OCI-LY3 (cell line): ENCODE results near the gene KRT81.

Experiments used
- H2AFZ ChIP-seq: fragments of 200-600, 300-600 bp; shearing (Covaris generic); 2 replicates; pipeline ENCODE4 v1.6.0; 2014; ENCODE audit warnings: antibody characterized with exemption, low read depth, low read length
- H3K27ac ChIP-seq: fragments of 200-600, 300-600 bp; sonication (generic); 2 replicates; pipeline ENCODE4 v1.5.1; 2014; ENCODE audit warnings: mild to moderate bottlenecking, low read length, moderate library complexity, mixed read lengths
- H3K27me3 ChIP-seq: fragments of 200-600, 300-600 bp; sonication (generic); 2 replicates; pipeline ENCODE4 v1.6.1; 2014; ENCODE audit warnings: low read depth, low read length, mixed read lengths
- H3K36me3 ChIP-seq: fragments of 200-600, 300-600 bp; sonication (generic); replicated peaks from 2 replicates; pipeline ENCODE3; 2014; ENCODE audit warnings: low read depth, low read length, mixed read lengths
- H3K4me1 ChIP-seq: fragments of 300-600, 200-600 bp; sonication (generic); 2 replicates; pipeline ENCODE4 v1.6.1; 2014; ENCODE audit warnings: low read length, mixed read lengths
- H3K4me2 ChIP-seq: fragments of 200-600, 300-600 bp; sonication (generic); 2 replicates; pipeline ENCODE4 v1.6.1; 2014; ENCODE audit warnings: low read length, mixed read lengths
- H3K4me3 ChIP-seq: fragments of 300-600, 200-600 bp; sonication (generic); 2 replicates; pipeline ENCODE4 v1.5.1; 2014; ENCODE audit warnings: antibody characterized with exemption, mild to moderate bottlenecking, low read length, moderate library complexity
- H3K79me2 ChIP-seq: fragments of 300-600, 200-600 bp; shearing (Covaris generic); 2 replicates; pipeline ENCODE4 v1.6.1; 2014; ENCODE audit warnings: mild to moderate bottlenecking, low read length, mixed read lengths
- H3K9ac ChIP-seq: fragments of 300-600, 200-600 bp; shearing (Covaris generic); 2 replicates; pipeline ENCODE4 v1.6.0; 2014; ENCODE audit warnings: mild to moderate bottlenecking, low read length, moderate library complexity
- H3K9me3 ChIP-seq: fragments of 200-600, 300-600 bp; shearing (Covaris generic); 2 replicates; pipeline ENCODE4 v1.6.1; 2014; ENCODE audit warnings: low read length, mixed read lengths; ENCODE audit not compliant: insufficient read depth
- H4K20me1 ChIP-seq: fragments of 200-600, 300-600 bp; sonication (generic); 2 replicates; pipeline ENCODE4 v1.6.1; 2016; ENCODE audit warnings: low read length, mixed read lengths; ENCODE audit not compliant: insufficient read depth
- CTCF ChIP-seq: fragments of 200-600, 300-600 bp; sonication (generic); IDR thresholded peaks from 2 replicates; pipeline ENCODE4 v1.5.1; 2014; ENCODE audit warnings: antibody characterized with exemption, low read length, low read depth
- EZH2phosphoT487 ChIP-seq: fragments of 200-600 bp; shearing (Covaris generic); IDR thresholded peaks from 2 replicates; pipeline ENCODE4 v1.6.1; 2018; ENCODE audit warnings: antibody characterized with exemption, mixed run types, low read depth

Gene KRT81

GRCh38 chr12:52266514-52266913 is 24.8 kb downstream of the KRT81 start:
- H3K9me3 ChIP-seq, result no peaks in the 10 kb centered on the region

GRCh38 chr12:52264435-52264825 is 26.9 kb downstream of the KRT81 start:
- H3K4me1 ChIP-seq, result no peaks in the 10 kb centered on the region
- H3K4me3 ChIP-seq, result no peak overlapping the region
- TF ChIP-seq EZH2phosphoT487 (no peak), CTCF (no peak)
- no peaks in the 10 kb centered on the region for H3K9me3 ChIP-seq
- H3K36me3 ChIP-seq, result no peaks in the 10 kb centered on the region
- H3K27me3 ChIP-seq, result no peaks in the 10 kb centered on the region; the same call in 1 of the 2 replicates
- no peak overlapping the region for H3K27ac ChIP-seq
- no peaks in the 10 kb centered on the region for H4K20me1 ChIP-seq
- no peak overlapping the region for H2AFZ ChIP-seq
- no peak overlapping the region for H3K4me2 ChIP-seq
- H3K9ac ChIP-seq, result no peak overlapping the region
- H3K79me2 ChIP-seq, result no peaks in the 10 kb centered on the region

More at GRCh38 chr12:52266514-52266913, 24.8 kb downstream of the KRT81 start:
- Histone ChIP-seq H3K79me2 (no peaks in the 10 kb centered on the region), H2AFZ (no peak overlapping the region), H3K27me3 (peaks cover 5% of the 10 kb centered on the region; the same call in 1 of the 2 replicates), H3K27ac (no peak overlapping the region), H3K4me3 (no peak overlapping the region), H4K20me1 (no peaks in the 10 kb centered on the region), H3K36me3 (no peaks in the 10 kb centered on the region), H3K4me1 (no peaks in the 10 kb centered on the region), H3K4me2 (no peak overlapping the region), H3K9ac (no peak overlapping the region)
- TF ChIP-seq EZH2phosphoT487, result no peak
- TF ChIP-seq CTCF, result no peak

- Histone ChIP-seq H3K9ac (no peak overlapping the region), H3K4me2 (no peak overlapping the region), H3K79me2 (no peaks in the 10 kb centered on the region), H3K36me3 (no peaks in the 10 kb centered on the region), H3K27me3 (no peaks in the 10 kb centered on the region), H3K9me3 (no peaks in the 10 kb centered on the region), H3K27ac (no peak overlapping the region), H2AFZ (no peak overlapping the region), H3K4me1 (no peaks in the 10 kb centered on the region), H3K4me3 (no peak overlapping the region), H4K20me1 (no peaks in the 10 kb centered on the region)
- no peak for TF ChIP-seq CTCF
- TF ChIP-seq EZH2phosphoT487, result no peak
Measured at GRCh38 chr12:52263761-52264434, 27.4 kb downstream of the KRT81 start.

- no peak overlapping the region for H2AFZ ChIP-seq
- H3K36me3 ChIP-seq, result no peaks in the 10 kb centered on the region
- H4K20me1 ChIP-seq, result no peaks in the 10 kb centered on the region
- H3K9ac ChIP-seq, result no peak overlapping the region
- H3K27ac ChIP-seq, result no peak overlapping the region
- no peaks in the 10 kb centered on the region for H3K4me1 ChIP-seq
- no peak overlapping the region for H3K4me3 ChIP-seq
- H3K4me2 ChIP-seq, result no peak overlapping the region
- no peaks in the 10 kb centered on the region for H3K79me2 ChIP-seq
- H3K27me3 ChIP-seq, result no peaks in the 10 kb centered on the region
- TF ChIP-seq EZH2phosphoT487, result no peak
- TF ChIP-seq CTCF, result no peak
- H3K9me3 ChIP-seq, result no peaks in the 10 kb centered on the region
Measured at GRCh38 chr12:52262286-52262685, 29.0 kb downstream of the KRT81 start.
